ENCODE results near the gene ZNF165.
"Not testable (repeated sequence)": the region's sequence is repeated elsewhere in the genome, so short reads cannot be mapped to it uniquely, and the experiment has no call there.

ZNF165 gene

DNA sequence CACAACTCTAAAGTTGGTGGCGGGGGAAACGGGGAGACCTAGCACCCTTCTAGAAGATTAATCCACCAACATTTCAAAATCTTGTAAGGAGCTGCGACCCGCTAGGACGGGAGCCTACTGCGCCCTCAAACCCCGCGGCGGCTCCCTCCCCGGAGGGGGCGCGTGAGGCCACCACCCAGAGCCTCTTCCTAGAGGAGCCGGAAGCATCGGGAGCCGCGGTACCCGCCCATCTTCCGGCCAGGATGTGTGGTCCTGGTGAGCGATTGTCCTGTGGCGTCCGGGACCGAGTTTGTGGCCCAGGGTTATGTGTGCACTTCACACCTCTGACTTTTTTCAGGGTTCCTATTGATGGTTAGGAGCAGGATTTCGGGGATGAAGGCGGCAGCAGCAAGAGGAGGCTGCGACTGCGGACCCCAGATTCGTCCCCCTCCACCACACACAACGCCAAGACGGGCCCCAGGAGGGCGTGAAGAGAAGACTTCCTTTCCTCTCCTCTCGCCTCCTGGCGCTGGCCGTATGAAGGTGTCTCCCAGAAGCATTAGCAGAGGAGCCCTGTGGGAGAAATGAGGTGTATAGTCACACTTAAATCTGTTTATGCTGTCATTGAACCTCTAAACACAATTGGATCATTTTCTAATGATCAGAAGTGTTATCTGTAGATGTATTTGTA lies 10.7 kb downstream of the ZNF165 start:
- TF ChIP-seq, protein P1, sequence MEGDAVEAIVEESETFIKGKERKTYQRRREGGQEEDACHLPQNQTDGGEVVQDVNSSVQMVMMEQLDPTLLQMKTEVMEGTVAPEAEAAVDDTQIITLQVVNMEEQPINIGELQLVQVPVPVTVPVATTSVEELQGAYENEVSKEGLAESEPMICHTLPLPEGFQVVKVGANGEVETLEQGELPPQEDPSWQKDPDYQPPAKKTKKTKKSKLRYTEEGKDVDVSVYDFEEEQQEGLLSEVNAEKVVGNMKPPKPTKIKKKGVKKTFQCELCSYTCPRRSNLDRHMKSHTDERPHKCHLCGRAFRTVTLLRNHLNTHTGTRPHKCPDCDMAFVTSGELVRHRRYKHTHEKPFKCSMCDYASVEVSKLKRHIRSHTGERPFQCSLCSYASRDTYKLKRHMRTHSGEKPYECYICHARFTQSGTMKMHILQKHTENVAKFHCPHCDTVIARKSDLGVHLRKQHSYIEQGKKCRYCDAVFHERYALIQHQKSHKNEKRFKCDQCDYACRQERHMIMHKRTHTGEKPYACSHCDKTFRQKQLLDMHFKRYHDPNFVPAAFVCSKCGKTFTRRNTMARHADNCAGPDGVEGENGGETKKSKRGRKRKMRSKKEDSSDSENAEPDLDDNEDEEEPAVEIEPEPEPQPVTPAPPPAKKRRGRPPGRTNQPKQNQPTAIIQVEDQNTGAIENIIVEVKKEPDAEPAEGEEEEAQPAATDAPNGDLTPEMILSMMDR (IDR thresholded peaks at IDR 0.05; ENCODE audit: insufficient read depth, low read length, poor library complexity, severe bottlenecking), result no peak
- Histone ChIP-seq H3K4me3 (replicated peaks; ENCODE audit: low read depth, low read length) (no peak overlapping the region), H3K27me3 (replicated peaks; ENCODE audit: control insufficient read depth, insufficient read depth, low read length) (no peaks in the 10 kb centered on the region), H3K36me3 (ENCODE audit: control insufficient read depth, insufficient read depth, low read length) (no peaks in the 10 kb centered on the region; the same call in 1 of the 2 replicates)
- no peak for DNase-seq (ENCODE audit: extremely low read depth, insufficient read length)

DNA sequence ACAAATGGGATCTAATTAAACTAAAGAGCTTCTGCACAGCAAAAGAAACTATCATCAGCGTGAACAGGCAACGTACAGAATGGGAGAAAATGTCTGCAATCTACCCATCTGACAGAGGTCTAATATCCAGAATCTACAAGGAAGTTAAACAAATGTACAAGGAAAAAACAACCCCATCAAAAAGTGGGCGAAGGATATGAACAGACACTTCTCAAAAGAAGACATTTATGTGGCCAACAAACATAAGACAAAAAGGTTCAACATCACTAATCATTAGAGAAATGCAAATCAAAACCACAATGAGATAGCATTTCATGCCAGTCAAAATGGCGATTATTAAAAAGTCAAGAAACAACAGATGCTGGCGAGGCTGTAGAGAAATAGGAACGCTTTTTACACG lies 21.9 kb downstream of the ZNF165 start:
- not testable (repeated sequence) for H3K4me3 ChIP-seq (replicated peaks; ENCODE audit: low read depth, low read length); H3K36me3 ChIP-seq (ENCODE audit: control insufficient read depth, insufficient read depth, low read length); DNase-seq (ENCODE audit: extremely low read depth, insufficient read length); H3K27me3 ChIP-seq (replicated peaks; ENCODE audit: control insufficient read depth, insufficient read depth, low read length)

DNA sequence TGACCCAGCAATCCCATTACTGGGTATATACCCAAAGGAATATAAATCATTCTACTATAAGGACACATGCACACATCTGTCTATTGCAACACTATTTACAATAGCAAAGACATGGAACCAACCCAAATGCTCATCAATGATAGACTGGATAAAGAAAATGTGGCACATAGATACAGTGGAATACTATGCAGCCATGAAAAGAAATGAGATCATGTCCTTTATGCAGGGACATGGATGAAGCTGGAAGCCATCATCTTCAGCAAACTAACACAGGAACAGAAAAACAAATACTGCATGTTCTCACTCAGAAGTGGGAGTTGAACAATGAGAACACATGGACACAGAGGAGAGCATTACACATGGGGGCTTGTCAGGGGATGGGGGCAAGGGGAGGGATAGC lies 22.3 kb downstream of the ZNF165 start:
- H3K27me3 ChIP-seq (replicated peaks; ENCODE audit: control insufficient read depth, insufficient read depth, low read length); H3K36me3 ChIP-seq (ENCODE audit: control insufficient read depth, insufficient read depth, low read length); H3K4me3 ChIP-seq (replicated peaks; ENCODE audit: low read depth, low read length); DNase-seq (ENCODE audit: extremely low read depth, insufficient read length): not testable (repeated sequence)

DNA sequence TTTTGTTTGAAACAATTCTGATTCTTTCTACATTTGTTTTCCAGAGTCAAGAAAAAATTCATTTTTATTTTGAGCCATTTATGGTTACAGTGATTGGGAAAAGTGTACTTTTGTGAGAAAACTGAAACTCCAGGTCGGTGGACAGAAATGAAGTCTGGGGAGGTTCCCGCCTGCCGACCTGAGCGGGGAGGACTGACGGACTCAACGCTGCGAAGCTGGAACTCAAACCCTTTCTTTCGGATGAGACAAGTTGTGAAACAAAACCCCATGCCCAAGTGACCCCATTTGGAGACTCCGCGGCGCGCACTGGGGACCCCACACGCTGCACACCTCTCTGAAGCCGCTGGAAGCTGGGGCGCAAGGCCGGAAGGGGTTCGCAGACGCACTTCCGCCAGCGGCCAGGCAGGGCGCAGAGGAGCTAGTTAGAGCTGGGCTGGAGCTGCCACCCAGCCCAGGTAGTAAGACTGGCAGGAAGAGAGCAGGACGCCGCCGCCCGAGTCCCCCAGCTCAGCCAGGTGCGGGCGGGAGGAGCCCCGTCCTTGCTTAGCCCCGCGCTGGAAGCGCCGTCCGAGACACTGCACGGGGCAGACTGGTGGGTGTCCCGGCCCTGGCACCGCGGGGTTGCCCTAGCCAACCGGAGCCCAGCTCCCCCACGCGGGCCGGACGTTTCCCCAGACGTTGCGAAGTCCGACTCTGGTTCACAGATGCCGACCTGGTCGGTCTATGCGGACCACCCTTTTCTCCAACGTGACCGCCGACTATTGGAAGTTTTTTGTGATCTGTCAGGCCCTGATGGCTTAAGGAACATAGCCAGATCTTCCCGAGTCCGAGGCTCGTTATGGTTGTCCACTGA lies 24.2 kb downstream of the ZNF165 start:
- Histone ChIP-seq H3K4me3 (replicated peaks; ENCODE audit: low read depth, low read length) (peak overlapping the region; percentile 85), H3K36me3 (ENCODE audit: control insufficient read depth, insufficient read depth, low read length) (no peaks in the 10 kb centered on the region), H3K27me3 (replicated peaks; ENCODE audit: control insufficient read depth, insufficient read depth, low read length) (no peaks in the 10 kb centered on the region)
- DNase-seq (ENCODE audit: extremely low read depth, insufficient read length), result peak; percentile 93
- TF ChIP-seq, protein P1 (IDR thresholded peaks at IDR 0.05; ENCODE audit: insufficient read depth, low read length, poor library complexity, severe bottlenecking), result peak; percentile 57

DNA sequence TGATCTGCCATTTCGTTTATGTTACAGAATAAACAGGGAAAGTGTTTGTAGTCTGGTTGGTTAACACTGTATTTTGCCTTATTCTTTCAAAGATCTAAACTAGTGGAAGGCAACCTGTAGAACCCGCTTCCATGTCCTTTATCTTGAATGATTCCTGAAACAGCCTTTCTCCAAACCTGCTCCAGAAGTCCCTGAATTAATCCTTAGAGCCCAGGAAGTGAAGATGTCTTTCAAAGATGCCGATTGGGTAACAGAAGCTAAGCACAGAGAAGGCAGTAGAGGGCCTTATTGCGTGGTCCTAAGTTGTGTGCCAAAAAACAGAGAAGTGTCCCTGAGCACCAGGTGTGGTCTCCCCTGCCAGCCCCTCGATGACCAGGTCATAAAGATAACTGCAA lies 24.9 kb downstream of the ZNF165 start:
- no peaks in the 10 kb centered on the region for H3K36me3 ChIP-seq (ENCODE audit: control insufficient read depth, insufficient read depth, low read length)
- no peak for DNase-seq (ENCODE audit: extremely low read depth, insufficient read length)
- TF ChIP-seq, protein P1 (IDR thresholded peaks at IDR 0.05; ENCODE audit: insufficient read depth, low read length, poor library complexity, severe bottlenecking), result peak; percentile 21
- H3K4me3 ChIP-seq (replicated peaks; ENCODE audit: low read depth, low read length), result peak overlapping the region; percentile 85
- no peaks in the 10 kb centered on the region for H3K27me3 ChIP-seq (replicated peaks; ENCODE audit: control insufficient read depth, insufficient read depth, low read length)

DNA sequence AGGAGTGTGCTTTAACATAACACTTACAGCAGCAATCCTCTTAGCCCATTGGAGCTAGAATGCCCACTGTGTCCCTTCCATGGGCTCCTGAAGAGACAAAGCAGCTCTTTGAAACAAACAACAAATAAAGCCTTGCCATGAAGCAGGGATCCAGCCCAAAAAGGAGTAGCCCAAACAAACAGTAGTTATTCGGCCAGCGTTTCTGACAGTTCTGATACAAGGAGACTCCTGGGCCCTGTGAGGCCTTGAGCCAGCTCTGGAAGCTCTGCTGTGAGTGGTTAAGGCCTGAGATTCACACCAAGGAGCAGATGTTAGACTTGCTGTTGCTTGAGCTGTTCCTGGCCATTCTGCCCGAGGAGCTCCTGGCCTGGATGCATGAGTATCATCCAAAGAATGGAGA lies 27.1 kb downstream of the ZNF165 start:
- DNase-seq (ENCODE audit: extremely low read depth, insufficient read length), result no peak
- Histone ChIP-seq H3K4me3 (replicated peaks; ENCODE audit: low read depth, low read length) (no peak overlapping the region), H3K27me3 (replicated peaks; ENCODE audit: control insufficient read depth, insufficient read depth, low read length) (no peaks in the 10 kb centered on the region), H3K36me3 (ENCODE audit: control insufficient read depth, insufficient read depth, low read length) (no peaks in the 10 kb centered on the region)
- TF ChIP-seq, protein P1 (IDR thresholded peaks at IDR 0.05; ENCODE audit: insufficient read depth, low read length, poor library complexity, severe bottlenecking), result no peak
